ENCODE measurements around the gene HS2ST1.

DNA sequence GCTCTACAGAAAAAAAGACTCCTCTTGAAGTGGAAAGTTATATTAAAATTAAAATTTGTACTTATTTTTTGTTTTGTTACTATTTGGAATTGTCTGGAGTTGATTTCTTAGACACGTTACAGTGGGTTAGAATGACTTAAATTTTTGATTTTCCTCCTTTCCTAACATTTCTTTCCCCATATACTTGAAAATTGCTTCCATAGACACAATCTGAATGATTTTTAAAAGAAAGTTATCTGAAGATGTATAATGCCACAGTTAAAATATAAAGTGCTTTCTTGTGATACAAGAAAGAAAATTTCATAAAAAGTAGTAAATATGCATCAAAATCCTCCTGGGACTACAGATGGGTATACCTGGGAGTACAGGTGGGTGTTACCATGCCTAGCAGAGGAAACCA is 2.3 kb downstream of the HS2ST1 start:
- TF ChIP-seq, protein P1, sequence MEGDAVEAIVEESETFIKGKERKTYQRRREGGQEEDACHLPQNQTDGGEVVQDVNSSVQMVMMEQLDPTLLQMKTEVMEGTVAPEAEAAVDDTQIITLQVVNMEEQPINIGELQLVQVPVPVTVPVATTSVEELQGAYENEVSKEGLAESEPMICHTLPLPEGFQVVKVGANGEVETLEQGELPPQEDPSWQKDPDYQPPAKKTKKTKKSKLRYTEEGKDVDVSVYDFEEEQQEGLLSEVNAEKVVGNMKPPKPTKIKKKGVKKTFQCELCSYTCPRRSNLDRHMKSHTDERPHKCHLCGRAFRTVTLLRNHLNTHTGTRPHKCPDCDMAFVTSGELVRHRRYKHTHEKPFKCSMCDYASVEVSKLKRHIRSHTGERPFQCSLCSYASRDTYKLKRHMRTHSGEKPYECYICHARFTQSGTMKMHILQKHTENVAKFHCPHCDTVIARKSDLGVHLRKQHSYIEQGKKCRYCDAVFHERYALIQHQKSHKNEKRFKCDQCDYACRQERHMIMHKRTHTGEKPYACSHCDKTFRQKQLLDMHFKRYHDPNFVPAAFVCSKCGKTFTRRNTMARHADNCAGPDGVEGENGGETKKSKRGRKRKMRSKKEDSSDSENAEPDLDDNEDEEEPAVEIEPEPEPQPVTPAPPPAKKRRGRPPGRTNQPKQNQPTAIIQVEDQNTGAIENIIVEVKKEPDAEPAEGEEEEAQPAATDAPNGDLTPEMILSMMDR (IDR thresholded peaks at IDR 0.05; ENCODE audit: low read depth, low read length) = no peak
- TF ChIP-seq POLR2A (IDR thresholded peaks at IDR 0.05; ENCODE audit: extremely low read depth, insufficient read length) (no peak), MAX (IDR thresholded peaks at IDR 0.05; ENCODE audit: low read depth, low read length) (no peak), MYC (IDR thresholded peaks at IDR 0.05; ENCODE audit: low read depth, low read length) (no peak)

Measured in NB4 (cell line).